Fibroblast of lung (primary cell): Measurements from ENCODE around the gene DCAF11. TPM values are rescaled to one million over a fixed set of nuclear protein-coding genes. Genes with fewer than 3 reads are reported as not detected.

ENCODE experiments used
- DNase-seq, 2 donors: peaks; one replicate each; pipeline versions ENCODE4 v3.0.0 to v3.0.0-alpha.2; 2010; ENCODE audit warnings: low read depth in 2 of 2
- H2AFZ ChIP-seq: 2 replicates; pipeline ENCODE4 v1.5.1; 2012; ENCODE audit warnings: low read length, control low read depth, inconsistent platforms
- H3K27ac ChIP-seq: 2 replicates; pipeline ENCODE4 v1.5.1; 2011; ENCODE audit warnings: low read length, control low read depth; ENCODE audit not compliant: insufficient read depth
- H3K27me3 ChIP-seq: 2 replicates; pipeline ENCODE4 v1.5.1; 2011; ENCODE audit warnings: mild to moderate bottlenecking, low read length; ENCODE audit not compliant: control insufficient read depth, insufficient read depth
- H3K36me3 ChIP-seq: 2 replicates; pipeline ENCODE4 v1.5.1; 2011; ENCODE audit warnings: low read length; ENCODE audit not compliant: control insufficient read depth, insufficient read depth
- H3K4me1 ChIP-seq: 2 replicates; pipeline ENCODE4 v1.5.1; 2011; ENCODE audit warnings: low read length; ENCODE audit not compliant: control insufficient read depth, insufficient read depth; ENCODE audit errors: extremely low read depth
- H3K4me2 ChIP-seq: 2 replicates; pipeline ENCODE4 v1.5.1; 2011; ENCODE audit warnings: low read length, control low read depth; ENCODE audit not compliant: insufficient read depth; ENCODE audit errors: extremely low read depth
- H3K4me3 ChIP-seq, 4 experiments: fragments of 200-600 bp in 1 of 4; sonication (generic) in 1 of 4; replicated peaks in 1 of 4; 2 replicates each; pipeline ENCODE4 v1.5.1; 2011 to 2016; ENCODE audit warnings: low read length in 4 of 4, low read depth in 3 of 4, mild to moderate bottlenecking in 3 of 4, control low read depth in 2 of 4, inconsistent platforms in 1 of 4, mixed read lengths in 1 of 4; ENCODE audit not compliant: insufficient read depth in 1 of 4; ENCODE audit errors: control extremely low read depth in 1 of 4
- H3K79me2 ChIP-seq: 2 replicates; pipeline ENCODE4 v1.5.1; 2012; ENCODE audit warnings: mild to moderate bottlenecking, low read length, inconsistent platforms; ENCODE audit not compliant: control insufficient read depth, insufficient read depth
- H3K9ac ChIP-seq: 2 replicates; pipeline ENCODE4 v1.5.1; 2011; ENCODE audit warnings: mild to moderate bottlenecking, low read length, control low read depth; ENCODE audit not compliant: insufficient read depth
- H3K9me3 ChIP-seq: 2 replicates; pipeline ENCODE4 v1.5.1; 2012; ENCODE audit warnings: low read depth, low read length; ENCODE audit not compliant: control insufficient read depth, insufficient read depth
- H4K20me1 ChIP-seq: 2 replicates; pipeline ENCODE4 v1.5.1; 2011; ENCODE audit warnings: low read length; ENCODE audit not compliant: control insufficient read depth, insufficient read depth; ENCODE audit errors: extremely low read depth
- CTCF ChIP-seq, 2 donors: IDR thresholded peaks in 1 of 2; conservative IDR thresholded peaks in 1 of 2; 1 replicate in 1 of 2; 2 replicates in 1 of 2; pipeline ENCODE4 v1.5.1; 2011 to 2012; ENCODE audit warnings: low read length in 2 of 2, control low read depth in 1 of 2, inconsistent platforms in 1 of 2, low read depth in 1 of 2, mild to moderate bottlenecking in 1 of 2
- EZH2 ChIP-seq: IDR thresholded peaks from 2 replicates; pipeline ENCODE4 v1.5.1; 2012; ENCODE audit warnings: low read length, control low read depth, mild to moderate bottlenecking; ENCODE audit errors: missing control alignments
- polyA plus RNA-seq, 2 donors: library from polyadenylated mRNA; depleted of rRNA in 1 of 2; stranded (reverse) in 1 of 2; unstranded in 1 of 2; fragments of >200 nt; gene quantifications; 2 replicates each; pipeline ENCODE4 v1.2.1, GENCODE V29; 2011 to 2012; ENCODE audit warnings: missing spikeins in 1 of 2
- total RNA-seq: library from RNA; depleted of rRNA; stranded (reverse); fragments of >200 nt; gene quantifications from 2 replicates; pipeline ENCODE4 v1.2.1, GENCODE V29; 2014

Gene DCAF11
- total and polyA plus RNA-seq, 2 donors (not counting 1 experiment from before 2014, with no cell fraction given): 18.4 to 68.0 TPM

- H3K9ac ChIP-seq: no peak overlapping the region
- H3K36me3 ChIP-seq: peaks cover 3% of the 10 kb centered on the region
- no peak for DNase-seq
- no peak overlapping the region for H3K27ac ChIP-seq
- no peaks in the 10 kb centered on the region for H3K79me2 ChIP-seq
- H3K9me3 ChIP-seq: no peaks in the 10 kb centered on the region
- no peak overlapping the region for H2AFZ ChIP-seq
- H3K4me3 ChIP-seq: no peak overlapping the region
- TF ChIP-seq EZH2 (no peak), CTCF (conservative IDR thresholded peaks at IDR 0.05 in 1 of 2, IDR thresholded peaks at IDR 0.05 in 1 of 2; ENCODE audit: low read depth in 1 of 2, low read length in 2 of 2) (no peak)
- H3K27me3 ChIP-seq: no peaks in the 10 kb centered on the region
- H3K4me1 ChIP-seq: no peaks in the 10 kb centered on the region
- H4K20me1 ChIP-seq: no peaks in the 10 kb centered on the region
- H3K4me2 ChIP-seq: no peak overlapping the region
Measured at GRCh38 chr14:24122898-24123297, 8.3 kb downstream of the DCAF11 start.

GRCh38 chr14:24123424-24124417 lies 9.1 kb downstream of the DCAF11 start:
- H3K27me3 ChIP-seq: no peaks in the 10 kb centered on the region
- DNase-seq: no peak
- H3K27ac ChIP-seq: no peak overlapping the region
- no peak overlapping the region for H3K9ac ChIP-seq
- no peak overlapping the region for H2AFZ ChIP-seq
- no peaks in the 10 kb centered on the region for H4K20me1 ChIP-seq
- TF ChIP-seq EZH2 (no peak), CTCF (conservative IDR thresholded peaks at IDR 0.05 in 1 of 2, IDR thresholded peaks at IDR 0.05 in 1 of 2; ENCODE audit: low read depth in 1 of 2, low read length in 2 of 2) (no peak)
- no peaks in the 10 kb centered on the region for H3K4me1 ChIP-seq
- no peak overlapping the region for H3K4me2 ChIP-seq
- no peak overlapping the region for H3K4me3 ChIP-seq
- no peaks in the 10 kb centered on the region for H3K79me2 ChIP-seq
- H3K9me3 ChIP-seq: no peaks in the 10 kb centered on the region
- H3K36me3 ChIP-seq: peaks cover 3% of the 10 kb centered on the region

- peaks cover 3% of the 10 kb centered on the region for H3K36me3 ChIP-seq
- no peaks in the 10 kb centered on the region for H4K20me1 ChIP-seq
- H3K9me3 ChIP-seq: no peaks in the 10 kb centered on the region
- H3K79me2 ChIP-seq: no peaks in the 10 kb centered on the region
- no peak for DNase-seq
- TF ChIP-seq CTCF (conservative IDR thresholded peaks at IDR 0.05 in 1 of 2, IDR thresholded peaks at IDR 0.05 in 1 of 2; ENCODE audit: low read depth in 1 of 2, low read length in 2 of 2) (no peak), EZH2 (no peak)
- H3K9ac ChIP-seq: no peak overlapping the region
- H3K27me3 ChIP-seq: no peaks in the 10 kb centered on the region
- no peak overlapping the region for H2AFZ ChIP-seq
- H3K4me2 ChIP-seq: no peak overlapping the region
- no peaks in the 10 kb centered on the region for H3K4me1 ChIP-seq
- H3K27ac ChIP-seq: no peak overlapping the region
- H3K4me3 ChIP-seq: no peak overlapping the region
Measured at GRCh38 chr14:24126939-24127338, 12.4 kb downstream of the DCAF11 start.
